Gastrocnemius medialis (tissue), 4 donors: ENCODE results near the gene PHB1.

ENCODE experiments used
- POLR2A ChIP-seq, 2 donors: fragments of 450-650 bp; IDR thresholded peaks; one replicate each; pipeline ENCODE4 v1.6.1; 2017; ENCODE audit warnings: antibody characterized with exemption in 2 of 2, mild to moderate bottlenecking in 2 of 2, moderate library complexity in 2 of 2
- TF ChIP-seq, protein P1 (sequence below), 5 experiments: fragments of 450-650 bp in 3 of 5; fragments of 200-600 bp in 2 of 5; sonication (generic) in 2 of 5; IDR thresholded peaks in 4 of 5; conservative IDR thresholded peaks in 1 of 5; 1 replicate in 4 of 5; 2 replicates in 1 of 5; pipeline ENCODE4 v1.5.1; 2016 to 2019; ENCODE audit warnings: antibody characterized with exemption in 5 of 5, mild to moderate bottlenecking in 3 of 5, moderate library complexity in 3 of 5

DNA sequence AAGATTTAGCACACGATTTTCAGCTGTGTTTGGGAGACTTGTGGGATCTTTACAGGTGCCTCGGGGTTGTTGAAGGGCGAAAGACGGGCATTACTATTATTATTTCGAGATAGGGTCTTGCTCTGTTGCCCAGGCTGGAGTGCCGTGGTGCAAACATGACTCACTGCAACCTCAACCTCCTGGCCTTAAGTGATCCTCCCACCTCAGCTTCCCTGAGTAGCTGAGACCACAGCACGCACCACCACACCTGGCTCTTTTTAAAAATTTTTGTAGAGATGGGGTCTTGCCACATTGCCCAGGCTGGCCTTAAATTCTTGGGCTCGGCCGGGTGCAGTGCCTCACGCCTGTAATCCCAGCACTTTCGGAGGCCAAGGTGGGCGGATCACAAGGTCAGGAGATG, 29.7 kb upstream of the PHB1 start:
- no peak for TF ChIP-seq POLR2A (IDR thresholded peaks at IDR 0.05)
- TF ChIP-seq, protein P1, sequence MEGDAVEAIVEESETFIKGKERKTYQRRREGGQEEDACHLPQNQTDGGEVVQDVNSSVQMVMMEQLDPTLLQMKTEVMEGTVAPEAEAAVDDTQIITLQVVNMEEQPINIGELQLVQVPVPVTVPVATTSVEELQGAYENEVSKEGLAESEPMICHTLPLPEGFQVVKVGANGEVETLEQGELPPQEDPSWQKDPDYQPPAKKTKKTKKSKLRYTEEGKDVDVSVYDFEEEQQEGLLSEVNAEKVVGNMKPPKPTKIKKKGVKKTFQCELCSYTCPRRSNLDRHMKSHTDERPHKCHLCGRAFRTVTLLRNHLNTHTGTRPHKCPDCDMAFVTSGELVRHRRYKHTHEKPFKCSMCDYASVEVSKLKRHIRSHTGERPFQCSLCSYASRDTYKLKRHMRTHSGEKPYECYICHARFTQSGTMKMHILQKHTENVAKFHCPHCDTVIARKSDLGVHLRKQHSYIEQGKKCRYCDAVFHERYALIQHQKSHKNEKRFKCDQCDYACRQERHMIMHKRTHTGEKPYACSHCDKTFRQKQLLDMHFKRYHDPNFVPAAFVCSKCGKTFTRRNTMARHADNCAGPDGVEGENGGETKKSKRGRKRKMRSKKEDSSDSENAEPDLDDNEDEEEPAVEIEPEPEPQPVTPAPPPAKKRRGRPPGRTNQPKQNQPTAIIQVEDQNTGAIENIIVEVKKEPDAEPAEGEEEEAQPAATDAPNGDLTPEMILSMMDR (IDR thresholded peaks at IDR 0.05 in 4 of 5, conservative IDR thresholded peaks at IDR 0.05 in 1 of 5), result no peak
